ENCODE data around the gene TENT4B.
"Not testable (repeated sequence)": the region's sequence is repeated elsewhere in the genome, so short reads cannot be mapped to it uniquely, and the experiment has no call there.

Gene TENT4B

DNA sequence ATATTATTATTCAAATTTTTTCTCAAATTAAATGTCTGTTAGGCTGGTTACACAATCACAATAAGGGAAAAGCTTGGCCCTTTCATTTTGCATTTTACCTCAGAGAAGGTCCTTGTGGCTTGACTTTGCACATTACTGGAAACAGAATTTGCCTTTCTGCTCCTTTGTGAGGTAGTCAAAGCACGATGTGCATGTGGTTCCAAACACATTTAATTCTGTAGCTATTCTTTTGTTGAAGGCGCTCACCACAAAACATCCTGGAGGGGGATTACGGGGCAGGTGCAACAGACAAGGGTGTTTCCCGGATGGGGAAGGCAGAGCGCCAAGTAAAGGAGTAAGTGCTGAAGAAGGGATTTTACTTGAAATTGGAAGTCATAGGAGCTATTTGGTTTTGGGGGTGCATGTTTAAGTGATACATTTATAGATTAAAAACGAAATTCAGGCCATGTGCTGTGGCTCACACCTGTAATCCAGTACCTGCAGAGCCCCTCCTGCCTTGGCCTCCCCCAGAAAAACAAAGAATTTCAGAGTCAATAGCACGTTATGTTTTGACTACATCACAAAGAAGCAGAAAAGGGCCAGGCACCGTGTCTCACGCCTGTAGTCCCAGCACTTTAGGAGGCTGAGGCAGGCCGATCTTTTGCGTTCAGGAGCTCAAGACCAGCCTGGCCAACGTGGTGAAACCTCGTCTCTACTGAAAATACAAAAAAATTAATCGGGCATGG, 31.2 kb upstream of the TENT4B start:
- in situ Hi-C loops (cut with MboI; ENCODE audit: low sequenced_read_pairs, unreplicated experiment), result loop anchor here (10.0 kb wide), 1 partner anchor 83 kb away; no protein-coding TSS in a partner anchor
- peak; percentile 47 for DNase-seq (ENCODE audit: low spot score)
- no peak for TF ChIP-seq CTCF (IDR thresholded peaks at IDR 0.05; ENCODE audit: borderline replicate concordance, control extremely low read depth, extremely low read depth, insufficient read depth, missing control alignments)

- TF ChIP-seq CTCF (IDR thresholded peaks at IDR 0.05; ENCODE audit: borderline replicate concordance, control extremely low read depth, extremely low read depth, insufficient read depth, missing control alignments), result no peak
- in situ Hi-C loops (cut with MboI; ENCODE audit: low sequenced_read_pairs, unreplicated experiment), result loop anchor here (10.0 kb wide), 1 partner anchor 81 kb away; no protein-coding TSS in a partner anchor
- DNase-seq (ENCODE audit: low spot score), result no peak
Observed at GRCh38 chr16:50123417-50123816, 29.7 kb upstream of the TENT4B start.

DNA sequence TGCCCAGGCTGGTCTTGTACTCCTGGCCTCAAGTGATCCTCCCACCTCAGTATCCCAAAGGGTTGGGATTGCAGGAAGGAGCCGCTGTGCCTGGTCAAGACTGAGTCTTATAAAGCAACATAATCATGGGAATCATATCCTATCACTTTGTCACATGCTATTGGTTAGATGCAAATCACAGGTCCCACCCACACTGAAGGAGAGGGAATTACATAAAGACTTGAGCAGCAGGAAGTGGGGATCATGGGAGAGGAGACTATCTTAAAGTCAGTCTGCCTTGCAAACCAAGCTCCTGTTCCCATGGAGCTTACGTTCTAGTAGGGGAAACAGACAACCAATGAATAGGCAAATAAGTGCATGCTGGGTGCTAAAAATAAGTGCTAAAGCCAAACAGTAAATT, 28.3 kb upstream of the TENT4B start:
- in situ Hi-C loops (cut with MboI; ENCODE audit: low sequenced_read_pairs, unreplicated experiment), result loop anchor here (10.0 kb wide), 1 partner anchor 80 kb away; no protein-coding TSS in a partner anchor
- DNase-seq (ENCODE audit: low spot score), result no peak
- no peak for TF ChIP-seq CTCF (IDR thresholded peaks at IDR 0.05; ENCODE audit: borderline replicate concordance, control extremely low read depth, extremely low read depth, insufficient read depth, missing control alignments)

DNA sequence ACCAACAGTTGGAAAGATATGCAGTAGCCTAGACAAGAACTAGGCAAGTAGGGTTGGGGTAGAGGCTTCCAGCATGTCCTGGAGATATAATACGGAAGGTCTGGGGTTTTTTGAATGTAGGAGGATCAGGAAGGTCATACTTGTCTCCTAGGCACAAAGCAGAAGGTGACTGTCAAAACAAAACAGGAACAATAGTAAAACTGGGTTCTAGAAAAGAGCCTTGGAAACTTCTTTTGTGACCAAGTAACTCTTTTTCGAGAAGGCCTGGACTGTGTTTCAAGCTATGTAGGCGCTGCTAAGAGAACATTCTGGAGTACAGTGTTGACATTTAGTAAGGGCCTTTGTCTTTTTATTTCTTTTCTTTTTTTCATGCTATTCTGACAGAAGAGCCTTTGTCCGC, 26.9 kb upstream of the TENT4B start:
- in situ Hi-C loops (cut with MboI; ENCODE audit: low sequenced_read_pairs, unreplicated experiment), result loop anchor here (10.0 kb wide), 1 partner anchor 79 kb away; no protein-coding TSS in a partner anchor
- no peak for TF ChIP-seq CTCF (IDR thresholded peaks at IDR 0.05; ENCODE audit: borderline replicate concordance, control extremely low read depth, extremely low read depth, insufficient read depth, missing control alignments)
- DNase-seq (ENCODE audit: low spot score), result peak; percentile 32

DNA sequence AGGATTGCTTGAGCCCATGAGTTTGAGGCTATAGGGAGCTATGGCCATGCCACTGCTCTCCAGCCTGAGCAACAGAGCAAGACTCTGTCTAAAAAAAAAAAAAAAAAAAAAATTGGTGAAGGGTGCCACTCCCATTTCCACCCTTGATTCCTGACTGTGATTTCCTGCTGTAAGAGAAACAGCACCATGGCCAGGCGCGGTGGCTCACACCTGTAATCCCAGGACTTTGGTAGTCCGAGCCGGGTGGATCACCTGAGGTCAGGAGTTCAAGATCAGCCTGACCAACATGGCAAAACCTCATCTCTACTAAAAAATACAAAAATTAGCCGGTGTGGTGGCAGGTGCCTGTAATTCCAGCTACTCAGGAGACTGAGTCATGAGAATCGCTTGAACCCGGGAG, 20.5 kb upstream of the TENT4B start:
- DNase-seq (ENCODE audit: low spot score); in situ Hi-C loops (cut with MboI; ENCODE audit: low sequenced_read_pairs, unreplicated experiment): not testable (repeated sequence)

DNA sequence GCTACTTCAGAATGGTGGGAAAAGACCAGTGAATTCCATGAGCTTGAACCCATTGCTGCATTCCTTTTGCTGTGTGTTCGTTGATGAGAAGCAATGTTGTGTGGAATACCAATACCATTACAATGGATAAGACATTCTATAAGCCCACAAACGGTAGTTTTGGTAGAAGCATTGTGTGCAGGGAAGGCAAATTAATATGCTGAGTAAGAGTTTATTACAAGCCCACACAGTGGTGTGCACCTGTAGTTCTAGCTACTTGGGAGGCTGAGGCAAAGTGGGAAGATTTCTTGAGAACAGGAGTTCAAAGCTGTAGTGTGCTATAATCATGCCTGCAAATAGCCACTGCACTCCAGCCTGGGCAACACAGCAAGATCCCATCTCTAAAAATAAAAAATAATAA, 19.9 kb upstream of the TENT4B start:
- no peak for TF ChIP-seq CTCF (IDR thresholded peaks at IDR 0.05; ENCODE audit: borderline replicate concordance, control extremely low read depth, extremely low read depth, insufficient read depth, missing control alignments)
- no peak for DNase-seq (ENCODE audit: low spot score)
- in situ Hi-C loops (cut with MboI; ENCODE audit: low sequenced_read_pairs, unreplicated experiment), result no loop called here

DNA sequence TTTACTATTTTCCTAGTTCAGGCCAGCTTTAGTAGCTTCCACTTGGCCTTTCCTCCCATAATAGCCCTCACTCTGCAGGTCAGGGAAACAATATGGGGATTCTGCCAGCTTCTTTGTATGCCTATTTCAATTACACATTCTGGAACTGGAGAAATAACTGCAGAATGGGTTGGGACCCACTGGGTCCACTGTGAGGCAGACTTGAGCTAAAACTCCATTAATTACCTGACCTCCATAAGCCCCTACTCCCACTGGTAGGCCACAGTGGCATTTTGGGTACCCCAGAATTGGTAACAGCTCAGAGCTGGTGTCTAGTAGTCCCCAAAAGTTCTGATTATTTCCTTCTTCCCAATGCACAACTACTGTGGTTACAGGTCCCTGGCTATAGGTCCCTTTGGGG, 16.7 kb upstream of the TENT4B start:
- no peak for DNase-seq (ENCODE audit: low spot score)
- no peak for TF ChIP-seq CTCF (IDR thresholded peaks at IDR 0.05; ENCODE audit: borderline replicate concordance, control extremely low read depth, extremely low read depth, insufficient read depth, missing control alignments)
- in situ Hi-C loops (cut with MboI; ENCODE audit: low sequenced_read_pairs, unreplicated experiment), result no loop called here
